ENCODE results near the gene KDM1B. TPM values are rescaled to one million over a fixed set of nuclear protein-coding genes. Genes with fewer than 3 reads are reported as not detected.

Gene KDM1B
- total and polyA plus RNA-seq, 9 of the 15 experiments (the other 6 are each of a cell fraction or from before 2014, with no cell fraction given) = 1.4 to 58.9 (median 36.3) TPM

- TF ChIP-seq, protein P1, sequence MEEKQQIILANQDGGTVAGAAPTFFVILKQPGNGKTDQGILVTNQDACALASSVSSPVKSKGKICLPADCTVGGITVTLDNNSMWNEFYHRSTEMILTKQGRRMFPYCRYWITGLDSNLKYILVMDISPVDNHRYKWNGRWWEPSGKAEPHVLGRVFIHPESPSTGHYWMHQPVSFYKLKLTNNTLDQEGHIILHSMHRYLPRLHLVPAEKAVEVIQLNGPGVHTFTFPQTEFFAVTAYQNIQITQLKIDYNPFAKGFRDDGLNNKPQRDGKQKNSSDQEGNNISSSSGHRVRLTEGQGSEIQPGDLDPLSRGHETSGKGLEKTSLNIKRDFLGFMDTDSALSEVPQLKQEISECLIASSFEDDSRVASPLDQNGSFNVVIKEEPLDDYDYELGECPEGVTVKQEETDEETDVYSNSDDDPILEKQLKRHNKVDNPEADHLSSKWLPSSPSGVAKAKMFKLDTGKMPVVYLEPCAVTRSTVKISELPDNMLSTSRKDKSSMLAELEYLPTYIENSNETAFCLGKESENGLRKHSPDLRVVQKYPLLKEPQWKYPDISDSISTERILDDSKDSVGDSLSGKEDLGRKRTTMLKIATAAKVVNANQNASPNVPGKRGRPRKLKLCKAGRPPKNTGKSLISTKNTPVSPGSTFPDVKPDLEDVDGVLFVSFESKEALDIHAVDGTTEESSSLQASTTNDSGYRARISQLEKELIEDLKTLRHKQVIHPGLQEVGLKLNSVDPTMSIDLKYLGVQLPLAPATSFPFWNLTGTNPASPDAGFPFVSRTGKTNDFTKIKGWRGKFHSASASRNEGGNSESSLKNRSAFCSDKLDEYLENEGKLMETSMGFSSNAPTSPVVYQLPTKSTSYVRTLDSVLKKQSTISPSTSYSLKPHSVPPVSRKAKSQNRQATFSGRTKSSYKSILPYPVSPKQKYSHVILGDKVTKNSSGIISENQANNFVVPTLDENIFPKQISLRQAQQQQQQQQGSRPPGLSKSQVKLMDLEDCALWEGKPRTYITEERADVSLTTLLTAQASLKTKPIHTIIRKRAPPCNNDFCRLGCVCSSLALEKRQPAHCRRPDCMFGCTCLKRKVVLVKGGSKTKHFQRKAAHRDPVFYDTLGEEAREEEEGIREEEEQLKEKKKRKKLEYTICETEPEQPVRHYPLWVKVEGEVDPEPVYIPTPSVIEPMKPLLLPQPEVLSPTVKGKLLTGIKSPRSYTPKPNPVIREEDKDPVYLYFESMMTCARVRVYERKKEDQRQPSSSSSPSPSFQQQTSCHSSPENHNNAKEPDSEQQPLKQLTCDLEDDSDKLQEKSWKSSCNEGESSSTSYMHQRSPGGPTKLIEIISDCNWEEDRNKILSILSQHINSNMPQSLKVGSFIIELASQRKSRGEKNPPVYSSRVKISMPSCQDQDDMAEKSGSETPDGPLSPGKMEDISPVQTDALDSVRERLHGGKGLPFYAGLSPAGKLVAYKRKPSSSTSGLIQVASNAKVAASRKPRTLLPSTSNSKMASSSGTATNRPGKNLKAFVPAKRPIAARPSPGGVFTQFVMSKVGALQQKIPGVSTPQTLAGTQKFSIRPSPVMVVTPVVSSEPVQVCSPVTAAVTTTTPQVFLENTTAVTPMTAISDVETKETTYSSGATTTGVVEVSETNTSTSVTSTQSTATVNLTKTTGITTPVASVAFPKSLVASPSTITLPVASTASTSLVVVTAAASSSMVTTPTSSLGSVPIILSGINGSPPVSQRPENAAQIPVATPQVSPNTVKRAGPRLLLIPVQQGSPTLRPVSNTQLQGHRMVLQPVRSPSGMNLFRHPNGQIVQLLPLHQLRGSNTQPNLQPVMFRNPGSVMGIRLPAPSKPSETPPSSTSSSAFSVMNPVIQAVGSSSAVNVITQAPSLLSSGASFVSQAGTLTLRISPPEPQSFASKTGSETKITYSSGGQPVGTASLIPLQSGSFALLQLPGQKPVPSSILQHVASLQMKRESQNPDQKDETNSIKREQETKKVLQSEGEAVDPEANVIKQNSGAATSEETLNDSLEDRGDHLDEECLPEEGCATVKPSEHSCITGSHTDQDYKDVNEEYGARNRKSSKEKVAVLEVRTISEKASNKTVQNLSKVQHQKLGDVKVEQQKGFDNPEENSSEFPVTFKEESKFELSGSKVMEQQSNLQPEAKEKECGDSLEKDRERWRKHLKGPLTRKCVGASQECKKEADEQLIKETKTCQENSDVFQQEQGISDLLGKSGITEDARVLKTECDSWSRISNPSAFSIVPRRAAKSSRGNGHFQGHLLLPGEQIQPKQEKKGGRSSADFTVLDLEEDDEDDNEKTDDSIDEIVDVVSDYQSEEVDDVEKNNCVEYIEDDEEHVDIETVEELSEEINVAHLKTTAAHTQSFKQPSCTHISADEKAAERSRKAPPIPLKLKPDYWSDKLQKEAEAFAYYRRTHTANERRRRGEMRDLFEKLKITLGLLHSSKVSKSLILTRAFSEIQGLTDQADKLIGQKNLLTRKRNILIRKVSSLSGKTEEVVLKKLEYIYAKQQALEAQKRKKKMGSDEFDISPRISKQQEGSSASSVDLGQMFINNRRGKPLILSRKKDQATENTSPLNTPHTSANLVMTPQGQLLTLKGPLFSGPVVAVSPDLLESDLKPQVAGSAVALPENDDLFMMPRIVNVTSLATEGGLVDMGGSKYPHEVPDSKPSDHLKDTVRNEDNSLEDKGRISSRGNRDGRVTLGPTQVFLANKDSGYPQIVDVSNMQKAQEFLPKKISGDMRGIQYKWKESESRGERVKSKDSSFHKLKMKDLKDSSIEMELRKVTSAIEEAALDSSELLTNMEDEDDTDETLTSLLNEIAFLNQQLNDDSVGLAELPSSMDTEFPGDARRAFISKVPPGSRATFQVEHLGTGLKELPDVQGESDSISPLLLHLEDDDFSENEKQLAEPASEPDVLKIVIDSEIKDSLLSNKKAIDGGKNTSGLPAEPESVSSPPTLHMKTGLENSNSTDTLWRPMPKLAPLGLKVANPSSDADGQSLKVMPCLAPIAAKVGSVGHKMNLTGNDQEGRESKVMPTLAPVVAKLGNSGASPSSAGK (IDR thresholded peaks at IDR 0.05) = peak; percentile 51
- TF ChIP-seq SIN3A (IDR thresholded peaks at IDR 0.05; ENCODE audit: borderline replicate concordance in 2 of 2, control insufficient read depth in 1 of 2, low read depth in 2 of 2, low read length in 2 of 2) = peak; percentile 5 to 50; a peak in 1 of 4 replicates
- no peak for TF ChIP-seq NR2C2 (CRISPR knock-in tag; IDR thresholded peaks at IDR 0.05)
- peak; percentile 35; the same call in 1 of the 2 replicates for TF ChIP-seq NR2C2 (tag; IDR thresholded peaks at IDR 0.05)
- TF ChIP-seq CBX3 (IDR thresholded peaks at IDR 0.05; ENCODE audit: borderline replicate concordance in 1 of 2, low read length in 2 of 2) = peak in 1 of 2 experiments; percentile 10; a peak in 1 of 3 replicates
- no peak for TF ChIP-seq ZNF445 (CRISPR knock-in tag; IDR thresholded peaks at IDR 0.05; ENCODE audit: low read depth)
- TF ChIP-seq ZNF316 (IDR thresholded peaks at IDR 0.05) = 0 out of 2 replicates have a peak, but pooled peaks have one; percentile 39
- TF ChIP-seq C11orf30 (IDR thresholded peaks at IDR 0.05; ENCODE audit: low read depth) = 0 out of 2 replicates have a peak, but pooled peaks have one; percentile 5
- peak; percentile 34 for TF ChIP-seq RBBP5 (IDR thresholded peaks at IDR 0.05; ENCODE audit: borderline replicate concordance, insufficient read depth, low read length, poor library complexity, severe bottlenecking)
- peak in 1 of 2 experiments; percentile 14; a peak in 2 of 4 replicates for TF ChIP-seq RCOR1 (IDR thresholded peaks at IDR 0.05; ENCODE audit: borderline replicate concordance in 1 of 2, low read depth in 2 of 2, low read length in 2 of 2)
- peak; percentile 11; the same call in 1 of the 2 replicates for TF ChIP-seq POLR2H (tag; IDR thresholded peaks at IDR 0.05; ENCODE audit: low read depth)
- TF ChIP-seq E2F6 (IDR thresholded peaks at IDR 0.05; ENCODE audit: borderline replicate concordance in 1 of 2, extremely low read depth in 1 of 2, insufficient read depth in 1 of 2, insufficient read length in 1 of 2, low read depth in 1 of 2, low read length in 1 of 2, poor library complexity in 1 of 2, severe bottlenecking in 1 of 2) = peak in 1 of 2 experiments; percentile 35
- 0 out of 4 replicates have a peak, but pooled peaks of 1 of the 2 experiments have one; percentile 13 for TF ChIP-seq NONO (IDR thresholded peaks at IDR 0.05; ENCODE audit: low read depth in 2 of 2, low read length in 1 of 2)
These were observed 107.6 kb downstream of the KDM1B start (continued) for GRCh38 chr6:18262702-18263417.

All from K562 (cell line).